H1 (cell line): ENCODE data around the gene MEF2D.

Source experiments
- EP300 ChIP-seq, 2 experiments: IDR thresholded peaks; 1 replicate in 1 of 2; 2 replicates in 1 of 2; pipeline ENCODE4 v1.6.1; 2011 to 2012; ENCODE audit warnings: low read depth in 2 of 2, low read length in 2 of 2, mild to moderate bottlenecking in 2 of 2, borderline replicate concordance in 1 of 2, inconsistent platforms in 1 of 2, moderate library complexity in 1 of 2
- HDAC2 ChIP-seq, 2 experiments: fragments of 300-600 bp in 1 of 2; sonication (generic) in 1 of 2; IDR thresholded peaks; 2 replicates each; pipeline ENCODE4 v1.6.1; 2011 to 2012; ENCODE audit warnings: low read depth in 2 of 2, low read length in 2 of 2, mild to moderate bottlenecking in 2 of 2, moderate library complexity in 2 of 2, borderline replicate concordance in 1 of 2, inconsistent platforms in 1 of 2
- JUND ChIP-seq: IDR thresholded peaks from 2 replicates; pipeline ENCODE4 v1.6.1; 2011; ENCODE audit warnings: mild to moderate bottlenecking, improper control_type of control experiment, low read length
- POLR2A ChIP-seq, 2 experiments: IDR thresholded peaks; 1 replicate in 1 of 2; 2 replicates in 1 of 2; pipeline ENCODE4 v1.6.1; 2011; ENCODE audit warnings: low read depth in 2 of 2, low read length in 2 of 2, mild to moderate bottlenecking in 2 of 2; ENCODE audit errors: control extremely low read depth in 1 of 2

- TF ChIP-seq EP300 (IDR thresholded peaks at IDR 0.05; ENCODE audit: borderline replicate concordance in 1 of 2, low read depth in 2 of 2, low read length in 2 of 2) (no peak), POLR2A (IDR thresholded peaks at IDR 0.05; ENCODE audit: control extremely low read depth in 1 of 2, low read depth in 2 of 2, low read length in 2 of 2) (no peak), JUND (no peak), HDAC2 (IDR thresholded peaks at IDR 0.05; ENCODE audit: borderline replicate concordance in 1 of 2, low read depth in 2 of 2, low read length in 2 of 2) (no peak)
Measured at GRCh38 chr1:156460525-156460924, 40.0 kb downstream of the MEF2D start.
